Endothelial cell of umbilical vein (primary cell): ENCODE results near the gene BORCS6.

Experiments
- POLR2A ChIP-seq: IDR thresholded peaks from 2 replicates; pipeline ENCODE4 v1.6.1; 2012; ENCODE audit warnings: low read depth, mild to moderate bottlenecking, control low read depth, low read length
- POLR2AphosphoS5 ChIP-seq: IDR thresholded peaks from 2 replicates; pipeline ENCODE4 v1.6.1; 2012; ENCODE audit warnings: low read depth, mild to moderate bottlenecking, control low read depth, low read length, moderate library complexity; ENCODE audit not compliant: insufficient read depth
- TF ChIP-seq, protein P1 (sequence below), 2 donors: IDR thresholded peaks; 1 replicate in 1 of 2; 2 replicates in 1 of 2; pipeline ENCODE4 v1.5.1; 2011; ENCODE audit warnings: low read length in 2 of 2, mild to moderate bottlenecking in 2 of 2, moderate library complexity in 2 of 2, control low read depth in 1 of 2, inconsistent platforms in 1 of 2, low read depth in 1 of 2; ENCODE audit not compliant: insufficient read depth in 1 of 2; ENCODE audit errors: extremely low read depth in 1 of 2
- TF ChIP-seq, protein P2 (sequence below): IDR thresholded peaks from 2 replicates; pipeline ENCODE4 v1.6.1; 2011; ENCODE audit not compliant: insufficient read depth, insufficient read length

DNA sequence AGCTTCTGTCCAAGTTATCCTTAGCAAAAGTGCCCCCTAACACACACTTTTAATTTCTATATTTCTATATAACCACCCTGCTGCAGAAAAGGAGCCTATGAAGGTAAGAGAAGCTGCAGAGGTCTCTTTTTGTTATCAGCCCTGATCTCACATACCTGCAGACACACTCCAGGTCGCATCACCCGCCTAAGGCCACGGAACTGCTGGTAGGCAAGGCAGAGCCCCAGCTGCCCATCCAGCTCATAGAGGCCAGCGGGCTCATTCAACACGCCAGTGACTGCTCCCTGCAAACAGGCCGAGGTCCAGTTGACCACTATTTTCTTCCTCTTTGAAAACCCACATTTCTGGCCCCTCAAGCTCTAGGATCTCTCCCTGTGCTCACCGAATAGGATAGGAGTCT lies 45.7 kb upstream of the BORCS6 start:
- TF ChIP-seq, protein P1, sequence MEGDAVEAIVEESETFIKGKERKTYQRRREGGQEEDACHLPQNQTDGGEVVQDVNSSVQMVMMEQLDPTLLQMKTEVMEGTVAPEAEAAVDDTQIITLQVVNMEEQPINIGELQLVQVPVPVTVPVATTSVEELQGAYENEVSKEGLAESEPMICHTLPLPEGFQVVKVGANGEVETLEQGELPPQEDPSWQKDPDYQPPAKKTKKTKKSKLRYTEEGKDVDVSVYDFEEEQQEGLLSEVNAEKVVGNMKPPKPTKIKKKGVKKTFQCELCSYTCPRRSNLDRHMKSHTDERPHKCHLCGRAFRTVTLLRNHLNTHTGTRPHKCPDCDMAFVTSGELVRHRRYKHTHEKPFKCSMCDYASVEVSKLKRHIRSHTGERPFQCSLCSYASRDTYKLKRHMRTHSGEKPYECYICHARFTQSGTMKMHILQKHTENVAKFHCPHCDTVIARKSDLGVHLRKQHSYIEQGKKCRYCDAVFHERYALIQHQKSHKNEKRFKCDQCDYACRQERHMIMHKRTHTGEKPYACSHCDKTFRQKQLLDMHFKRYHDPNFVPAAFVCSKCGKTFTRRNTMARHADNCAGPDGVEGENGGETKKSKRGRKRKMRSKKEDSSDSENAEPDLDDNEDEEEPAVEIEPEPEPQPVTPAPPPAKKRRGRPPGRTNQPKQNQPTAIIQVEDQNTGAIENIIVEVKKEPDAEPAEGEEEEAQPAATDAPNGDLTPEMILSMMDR (IDR thresholded peaks at IDR 0.05; ENCODE audit: extremely low read depth in 1 of 2, insufficient read depth in 1 of 2, low read depth in 1 of 2, low read length in 2 of 2) = no peak
- no peak for TF ChIP-seq POLR2AphosphoS5
- no peak for TF ChIP-seq POLR2A
- TF ChIP-seq, protein P2, sequence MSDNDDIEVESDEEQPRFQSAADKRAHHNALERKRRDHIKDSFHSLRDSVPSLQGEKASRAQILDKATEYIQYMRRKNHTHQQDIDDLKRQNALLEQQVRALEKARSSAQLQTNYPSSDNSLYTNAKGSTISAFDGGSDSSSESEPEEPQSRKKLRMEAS = no peak
